Smooth muscle cell (in vitro differentiated cells): ENCODE data around the gene SLC14A1. TPM values are rescaled to one million over a fixed set of nuclear protein-coding genes. Genes with fewer than 3 reads are reported as not detected.

Experiments used
- DNase-seq: peaks from one replicate; lab custom pipeline; 2025; ENCODE audit not compliant: unreplicated experiment; lab: John Stamatoyannopoulos, UW
- H2AFZ ChIP-seq: fragments of 200-600 bp; sonication (generic); 2 replicates; pipeline ENCODE4 v1.6.0; 2016; ENCODE audit warnings: antibody characterized with exemption, low read depth, mild to moderate bottlenecking
- H3F3A ChIP-seq: fragments of 200-600 bp; sonication (generic); 2 replicates; pipeline ENCODE4 v1.6.0; 2017; ENCODE audit warnings: antibody characterized with exemption, low read depth
- H3K27ac ChIP-seq: fragments of 200-600 bp; sonication (generic); 2 replicates; pipeline ENCODE4 v1.5.1; 2016; ENCODE audit warnings: low read depth, mild to moderate bottlenecking
- H3K27me3 ChIP-seq: fragments of 200-600 bp; sonication (generic); 2 replicates; pipeline ENCODE4 v1.6.1; 2016; ENCODE audit warnings: low read depth, mild to moderate bottlenecking
- H3K36me3 ChIP-seq: fragments of 200-600 bp; sonication (generic); 2 replicates; pipeline ENCODE4 v1.5.1; 2016; ENCODE audit warnings: low read depth
- H3K4me1 ChIP-seq: fragments of 200-600 bp; sonication (generic); 2 replicates; pipeline ENCODE4 v1.5.1; 2016; ENCODE audit warnings: low read depth
- H3K4me2 ChIP-seq: fragments of 200-600 bp; sonication (generic); 2 replicates; pipeline ENCODE4 v1.6.0; 2016; ENCODE audit warnings: mild to moderate bottlenecking
- H3K4me3 ChIP-seq: fragments of 200-600 bp; sonication (generic); 2 replicates; pipeline ENCODE4 v1.5.1; 2016; ENCODE audit warnings: mild to moderate bottlenecking
- H3K79me2 ChIP-seq: fragments of 200-600 bp; sonication (generic); 2 replicates; pipeline ENCODE4 v1.6.0; 2016; ENCODE audit warnings: low read depth, mild to moderate bottlenecking
- H3K9ac ChIP-seq: fragments of 200-600 bp; sonication (generic); 2 replicates; pipeline ENCODE4 v1.6.0; 2016; ENCODE audit warnings: low read depth
- H3K9me3 ChIP-seq: fragments of 200-600 bp; sonication (generic); replicated peaks from 2 replicates; pipeline ENCODE4 v1.5.1; 2016; ENCODE audit warnings: low read depth
- H4K20me1 ChIP-seq: fragments of 200-600 bp; sonication (generic); 2 replicates; pipeline ENCODE4 v1.6.0; 2016; ENCODE audit warnings: low read depth
- CTCF ChIP-seq: fragments of 200-600 bp; sonication (generic); IDR thresholded peaks from 2 replicates; pipeline ENCODE4 v1.5.1; 2017; ENCODE audit warnings: borderline replicate concordance, mild to moderate bottlenecking, antibody characterized with exemption; ENCODE audit not compliant: insufficient read depth, poor library complexity, severe bottlenecking
- WGBS: methylation state at CpG from one replicate; pipeline ENCODE4 v1.1.7; 2016; ENCODE audit warnings: low lambda C conversion rate; 5-methylcytosine and 5-hydroxymethylcytosine counted together
- polyA plus RNA-seq: library from polyadenylated mRNA; unstranded; fragments of >200 nt; fragmentation: Nextera tagmentation; extraction: Ambion mirVana; gene quantifications from 2 replicates; pipeline ENCODE4 v1.2.1, GENCODE V29; 2016
- total RNA-seq: library from RNA; depleted of rRNA; stranded (reverse); fragments of >200 nt; gene quantifications from 2 replicates; pipeline ENCODE4 v1.2.3, GENCODE V29; 2014

SLC14A1 gene
- total RNA-seq, result 24.7 and 37.9 TPM in 2 replicates
- 13.6 and 20.0 TPM in 2 replicates for polyA plus RNA-seq

- no peak within 1 kb of the TSS for H3K9ac ChIP-seq
- H4K20me1 ChIP-seq, result no peaks in the 10 kb centered on the region
- peak within 1 kb of the TSS; percentile 57 for H3K4me2 ChIP-seq
- no peaks in the 10 kb centered on the region for H3F3A ChIP-seq
- 86% methylated on average over 6 of the region's 6 CpGs for WGBS
- DNase-seq, result no peak
- no peaks in the 10 kb centered on the region for H3K9me3 ChIP-seq
- TF ChIP-seq CTCF, result no peak
- no peaks in the 10 kb centered on the region for H3K79me2 ChIP-seq
- no peak within 1 kb of the TSS for H2AFZ ChIP-seq
- H3K27ac ChIP-seq, result no peak within 1 kb of the TSS
- no peaks in the 10 kb centered on the region for H3K4me1 ChIP-seq
- no peaks in the 10 kb centered on the region for H3K36me3 ChIP-seq
- no peaks in the 10 kb centered on the region for H3K27me3 ChIP-seq
- H3K4me3 ChIP-seq, result no peak within 1 kb of the TSS
These were observed at the start of gene SLC14A1 for GRCh38 chr18:45723567-45724355. Gene SLC14A1 (plus strand): TSS chr18:45724181. CDS start chr18:45730321, 6,140 bp downstream.

GRCh38 chr18:45677276-45677807, 46.6 kb upstream of the SLC14A1 start:
- H3K9me3 ChIP-seq, result no peaks in the 10 kb centered on the region
- no peak overlapping the region for H3K27ac ChIP-seq
- H3K36me3 ChIP-seq, result no peaks in the 10 kb centered on the region
- H3K27me3 ChIP-seq, result no peaks in the 10 kb centered on the region
- 86% methylated on average over 4 of the region's 4 CpGs for whole genome bisulfite sequencing
- H4K20me1 ChIP-seq, result no peaks in the 10 kb centered on the region
- TF ChIP-seq CTCF, result no peak
- no peaks in the 10 kb centered on the region for H3F3A ChIP-seq
- H2AFZ ChIP-seq, result no peak overlapping the region
- H3K4me1 ChIP-seq, result no peaks in the 10 kb centered on the region
- DNase-seq, result no peak
- H3K4me2 ChIP-seq, result no peak overlapping the region
- no peak overlapping the region for H3K4me3 ChIP-seq
- no peak overlapping the region for H3K9ac ChIP-seq
- no peaks in the 10 kb centered on the region for H3K79me2 ChIP-seq

GRCh38 chr18:45678441-45678840, 45.5 kb upstream of the SLC14A1 start:
- 91% methylated on average over 4 of the region's 4 CpGs for WGBS
- no peak overlapping the region for H3K9ac ChIP-seq

More at GRCh38 chr18:45678441-45678840, 45.5 kb upstream of the SLC14A1 start:
- H3K4me2 ChIP-seq, result no peak overlapping the region
- no peaks in the 10 kb centered on the region for H3K36me3 ChIP-seq
- no peak overlapping the region for H3K27ac ChIP-seq
- no peak for TF ChIP-seq CTCF
- no peaks in the 10 kb centered on the region for H3K79me2 ChIP-seq
- no peaks in the 10 kb centered on the region for H4K20me1 ChIP-seq
- no peak overlapping the region for H2AFZ ChIP-seq
- DNase-seq, result no peak
- H3F3A ChIP-seq, result no peaks in the 10 kb centered on the region
- H3K27me3 ChIP-seq, result no peaks in the 10 kb centered on the region
- H3K4me1 ChIP-seq, result no peaks in the 10 kb centered on the region
- no peaks in the 10 kb centered on the region for H3K9me3 ChIP-seq
- H3K4me3 ChIP-seq, result no peak overlapping the region
